ENCODE results near the gene NDEL1.

Gene NDEL1

DNA sequence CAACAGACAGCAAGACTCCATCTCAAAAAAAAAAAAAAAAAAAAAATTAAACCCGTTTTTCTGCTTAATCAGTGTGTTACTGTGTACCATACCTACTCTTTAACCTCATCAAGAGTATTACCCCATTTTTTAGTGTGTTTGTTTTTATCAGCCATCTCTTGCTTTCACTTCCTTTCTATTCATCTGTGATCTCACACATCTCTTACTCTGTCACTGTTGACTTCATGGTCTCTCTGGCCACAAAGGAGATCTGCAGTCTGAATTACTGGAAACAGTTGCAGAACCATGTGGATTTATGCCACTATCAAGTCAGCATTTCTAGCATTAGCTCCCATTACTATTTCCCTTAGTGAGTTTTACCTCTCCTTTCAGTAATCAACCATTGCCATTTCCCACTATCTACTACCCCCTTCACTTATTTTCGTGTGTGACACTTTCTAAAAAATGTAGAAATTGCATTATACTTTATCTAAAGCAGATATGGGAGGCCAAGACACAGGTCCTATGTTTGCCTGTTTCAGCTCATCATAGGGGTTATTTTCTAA lies 20.1 kb downstream of the NDEL1 start:
- no peak for DNase-seq (ENCODE audit: low read depth, low spot score)

DNA sequence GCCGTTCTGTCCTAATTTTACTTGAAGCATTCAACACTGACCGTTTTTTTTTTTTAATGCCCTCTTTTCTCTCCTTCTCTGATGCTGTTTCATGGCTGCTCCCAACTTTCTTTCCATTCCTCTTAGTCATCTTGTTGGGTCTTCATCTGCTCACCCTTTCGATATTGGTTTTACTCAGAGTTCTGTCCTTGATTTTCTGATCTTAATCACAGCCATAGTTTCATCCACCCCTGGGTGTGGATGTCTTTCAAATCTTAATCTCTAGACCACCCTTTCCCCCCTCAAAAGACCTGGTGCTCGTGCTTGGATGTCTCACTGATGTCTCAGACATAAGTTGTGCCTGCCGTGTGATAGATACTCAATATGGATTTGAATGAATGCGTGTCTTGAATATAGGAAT lies 22.4 kb downstream of the NDEL1 start:
- DNase-seq (ENCODE audit: low read depth, low spot score): no peak

DNA sequence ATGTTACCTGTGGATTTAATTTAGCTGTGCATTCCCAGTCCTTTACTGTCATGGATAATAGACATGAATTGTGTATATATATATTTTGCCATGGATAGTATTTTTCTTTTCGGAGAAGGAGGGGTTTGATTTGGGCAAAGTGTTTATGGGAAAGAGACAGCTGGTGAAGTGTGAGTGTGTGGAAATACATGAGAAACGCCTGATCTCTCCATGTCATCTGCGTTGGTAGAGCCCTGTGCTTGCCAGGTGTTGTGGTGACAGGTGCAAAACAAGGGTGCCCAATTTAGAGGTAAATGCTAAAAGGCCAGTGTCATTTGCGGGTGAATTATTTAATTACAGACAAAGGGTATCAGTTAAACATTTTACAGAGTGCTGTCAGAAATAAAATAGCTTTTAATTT lies 23.4 kb downstream of the NDEL1 start:
- DNase-seq (ENCODE audit: low read depth, low spot score): no peak

DNA sequence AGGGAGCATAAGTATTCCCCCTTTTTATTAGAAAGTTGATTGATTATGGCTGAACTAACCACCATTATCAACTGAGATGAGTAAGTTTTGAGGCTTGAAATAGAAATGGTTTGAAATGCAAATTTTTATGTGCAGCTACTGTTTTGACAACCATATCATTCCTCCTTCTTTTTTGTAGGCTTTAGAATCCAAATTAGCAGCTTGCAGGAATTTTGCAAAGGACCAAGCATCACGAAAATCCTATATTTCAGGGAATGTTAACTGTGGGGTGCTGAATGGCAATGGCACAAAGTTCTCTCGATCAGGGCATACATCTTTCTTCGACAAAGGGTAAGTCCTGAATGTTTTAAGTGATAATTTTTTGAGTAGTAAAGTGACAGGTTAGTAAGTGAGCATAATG lies 24.1 kb downstream of the NDEL1 start:
- DNase-seq (ENCODE audit: low read depth, low spot score): no peak

DNA sequence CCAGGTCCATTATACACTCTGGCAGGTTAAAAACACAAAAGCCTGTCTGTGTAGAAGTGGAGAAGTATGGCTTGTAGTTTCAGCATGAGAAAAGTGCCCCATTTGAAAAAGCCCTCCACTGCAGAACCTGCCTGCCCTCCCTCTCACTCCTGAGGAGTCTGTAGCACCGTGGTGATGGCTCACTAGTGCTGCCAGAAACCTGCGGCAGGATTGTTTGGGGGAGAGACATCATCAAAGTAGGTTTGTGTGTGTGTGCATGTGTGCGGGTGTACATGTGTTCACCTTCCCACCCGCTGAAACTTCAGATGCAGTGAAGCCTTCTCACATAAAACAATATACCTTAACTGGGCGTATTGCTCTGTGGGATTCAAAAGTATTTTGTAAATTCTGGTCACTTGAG lies 26.9 kb downstream of the NDEL1 start:
- no peak for DNase-seq (ENCODE audit: low read depth, low spot score)

DNA sequence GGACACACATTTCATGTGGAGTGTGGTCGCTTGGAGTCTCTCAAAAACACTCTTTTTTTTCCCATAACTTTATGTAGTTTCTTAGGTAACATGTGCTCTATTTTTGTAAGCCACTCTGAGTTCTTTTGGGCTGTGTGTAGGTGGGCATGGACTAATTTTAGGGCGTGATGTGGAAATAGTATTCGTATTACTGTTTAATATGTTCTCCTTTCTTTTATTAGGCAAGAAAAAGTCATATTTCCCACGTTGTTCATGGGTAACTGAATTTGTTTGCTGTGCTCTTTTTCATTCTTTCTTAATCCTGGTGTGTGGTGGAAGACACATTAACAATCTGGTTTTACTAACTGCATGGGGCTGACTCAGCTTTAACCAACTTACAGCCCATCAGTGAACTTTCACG lies 27.4 kb downstream of the NDEL1 start:
- no peak for DNase-seq (ENCODE audit: low read depth, low spot score)

DNA sequence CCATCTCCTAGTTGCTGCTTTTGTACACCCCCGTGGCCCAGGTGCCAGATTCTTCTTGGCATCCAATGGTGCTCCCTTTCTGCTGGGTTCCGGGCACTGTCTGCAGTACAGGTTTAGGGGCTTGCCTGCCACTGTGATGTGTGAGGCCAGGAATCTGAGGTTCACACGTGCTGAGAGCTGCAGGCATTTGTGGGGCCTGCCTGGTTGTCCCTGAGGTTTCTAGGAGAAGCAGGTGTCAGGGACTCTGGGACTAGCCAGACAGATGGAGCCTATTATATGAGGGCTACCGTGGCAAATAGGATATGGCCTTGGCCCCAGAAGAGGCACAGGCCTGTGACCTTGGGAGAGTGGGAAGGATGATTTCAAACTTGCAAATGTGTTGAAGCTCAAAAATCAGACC lies 29.3 kb downstream of the NDEL1 start:
- DNase-seq (ENCODE audit: low read depth, low spot score): no peak

DNA sequence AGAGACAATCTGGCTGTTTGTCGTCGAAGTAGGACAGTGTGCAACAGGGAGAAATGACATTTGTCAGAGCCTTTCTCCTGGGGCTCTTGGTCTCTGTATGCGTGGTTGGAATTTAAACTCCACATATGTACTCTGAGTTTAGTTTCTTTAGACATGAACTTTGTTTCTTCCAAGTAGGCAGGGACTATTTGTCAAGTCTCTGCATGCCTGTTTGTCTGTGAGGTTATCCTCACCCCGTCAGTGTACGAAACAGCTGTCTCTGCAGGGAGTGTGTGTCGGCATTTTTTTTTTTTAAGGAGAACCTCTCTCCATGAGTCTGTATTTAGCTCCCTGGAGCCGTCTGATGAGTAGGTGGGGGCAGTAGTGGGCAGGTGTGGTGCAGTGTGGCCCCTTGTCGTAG lies 29.7 kb downstream of the NDEL1 start:
- no peak for DNase-seq (ENCODE audit: low read depth, low spot score)

DNA sequence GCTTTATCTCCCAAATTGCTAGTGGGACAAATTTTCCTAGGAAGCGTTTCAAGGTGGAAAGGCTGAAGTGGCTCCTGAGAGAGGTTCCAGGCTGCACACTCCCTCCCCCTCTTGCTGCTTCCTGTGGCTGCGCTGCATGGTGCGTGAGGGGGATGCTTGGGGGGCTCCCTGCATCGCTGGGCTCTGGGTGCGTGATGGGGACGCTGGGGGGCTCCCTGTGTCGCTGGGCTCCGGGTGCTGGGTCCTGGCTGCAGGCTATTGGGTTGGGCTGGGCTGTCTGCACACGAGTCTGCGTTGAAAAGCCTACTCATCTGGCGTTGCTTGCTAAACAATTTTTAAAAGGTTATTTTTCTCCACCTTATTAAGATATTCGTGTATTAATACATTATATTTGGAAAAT lies 30.1 kb downstream of the NDEL1 start:
- no peak for DNase-seq (ENCODE audit: low read depth, low spot score)

DNA sequence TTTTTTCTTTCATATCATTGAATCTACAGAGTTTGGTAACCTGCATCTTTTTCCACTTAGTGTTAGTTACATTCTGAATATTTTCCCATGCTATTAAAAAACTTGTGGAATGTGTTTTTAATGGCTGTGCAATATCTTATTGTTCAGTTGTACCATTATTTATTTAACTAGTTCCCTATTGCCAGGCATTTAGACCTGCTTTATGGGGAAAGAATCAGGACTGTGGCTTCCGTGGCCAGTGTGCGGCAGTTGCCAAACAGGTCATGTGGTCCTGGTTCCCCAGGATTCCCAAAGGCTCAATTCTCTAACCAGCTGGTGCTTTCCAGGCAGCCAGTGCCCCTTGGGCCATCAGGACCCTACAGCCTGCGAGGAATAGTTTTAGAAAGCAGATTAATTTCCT lies 30.8 kb downstream of the NDEL1 start:
- no peak for DNase-seq (ENCODE audit: low read depth, low spot score)

DNA sequence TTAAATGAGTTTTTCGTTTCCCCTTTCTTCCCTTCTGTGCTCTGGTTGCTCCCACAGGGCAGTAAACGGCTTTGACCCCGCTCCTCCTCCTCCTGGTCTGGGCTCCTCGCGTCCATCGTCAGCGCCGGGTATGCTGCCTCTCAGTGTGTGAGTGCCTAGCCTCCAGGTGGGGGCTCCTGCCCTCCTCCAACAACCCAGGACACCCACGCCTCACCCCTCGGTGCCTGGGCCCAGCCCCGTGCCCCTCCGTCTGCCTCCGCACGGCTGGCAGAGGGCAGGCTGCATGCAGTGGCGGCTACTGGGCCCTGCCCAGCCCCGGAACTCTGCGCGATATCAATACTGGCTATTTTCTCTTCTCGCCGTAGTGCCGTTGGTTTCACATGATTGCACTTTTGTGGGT lies 31.2 kb downstream of the NDEL1 start:
- no peak for DNase-seq (ENCODE audit: low read depth, low spot score)

DNA sequence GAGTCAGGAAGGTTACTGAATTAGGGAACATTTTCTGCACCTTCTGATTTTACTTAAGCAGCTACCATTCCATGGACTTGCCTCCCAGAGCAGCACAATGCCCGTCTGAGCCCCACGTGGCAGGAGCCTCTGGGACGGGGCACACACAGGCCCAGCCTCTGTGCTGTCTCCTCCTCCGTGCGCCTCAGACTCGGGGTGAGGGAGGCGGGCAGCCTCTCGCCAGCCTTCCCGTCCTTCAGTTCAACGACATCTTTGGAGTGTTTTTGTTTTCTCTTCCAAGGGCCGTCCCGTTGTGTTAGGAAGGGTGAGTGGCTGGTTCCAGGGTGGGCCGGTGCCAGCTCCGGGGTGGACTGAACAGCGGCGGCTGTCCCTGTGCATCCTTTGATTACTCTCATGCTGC lies 31.8 kb downstream of the NDEL1 start:
- DNase-seq (ENCODE audit: low read depth, low spot score): no peak

DNA sequence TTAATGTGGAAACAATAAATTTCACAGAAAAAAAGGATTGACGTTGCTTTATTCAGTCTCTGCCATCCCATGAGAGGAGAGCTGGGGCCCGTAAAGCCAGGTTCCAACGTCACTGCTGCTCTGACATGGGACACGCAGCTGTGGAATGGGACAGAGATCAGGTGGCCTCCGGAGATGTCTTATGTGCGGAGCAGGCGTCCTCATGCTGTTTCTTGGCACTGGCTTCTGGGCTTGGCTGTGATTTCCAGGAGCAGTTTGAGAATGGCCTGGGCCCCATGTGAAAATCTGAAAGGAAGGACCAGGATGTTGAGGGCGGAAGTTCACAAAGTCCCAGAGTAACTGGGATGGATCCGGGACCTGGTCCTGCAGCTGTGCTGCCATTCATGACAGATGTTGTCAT lies 32.4 kb downstream of the NDEL1 start:
- no peak for DNase-seq (ENCODE audit: low read depth, low spot score)

DNA sequence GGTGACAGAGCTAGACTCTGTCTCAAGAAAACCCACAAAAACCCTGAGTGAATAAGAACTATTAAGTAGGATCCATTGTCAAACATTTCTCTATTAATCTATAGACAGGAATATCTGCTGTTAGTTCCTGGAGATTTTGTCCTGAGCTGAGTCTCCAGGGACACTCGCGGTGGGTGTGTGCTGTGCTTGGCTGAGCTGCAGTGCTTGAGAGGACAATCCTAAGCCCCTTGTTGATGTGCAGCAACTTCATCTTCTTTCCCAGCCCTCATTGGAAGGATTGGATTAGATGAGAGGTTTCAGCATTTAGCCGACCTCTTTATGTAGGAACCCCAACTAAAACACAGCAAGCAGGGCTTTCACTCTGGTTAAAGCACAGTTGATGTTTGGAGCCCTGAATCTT lies 33.3 kb downstream of the NDEL1 start:
- no peak for DNase-seq (ENCODE audit: low read depth, low spot score)

DNA sequence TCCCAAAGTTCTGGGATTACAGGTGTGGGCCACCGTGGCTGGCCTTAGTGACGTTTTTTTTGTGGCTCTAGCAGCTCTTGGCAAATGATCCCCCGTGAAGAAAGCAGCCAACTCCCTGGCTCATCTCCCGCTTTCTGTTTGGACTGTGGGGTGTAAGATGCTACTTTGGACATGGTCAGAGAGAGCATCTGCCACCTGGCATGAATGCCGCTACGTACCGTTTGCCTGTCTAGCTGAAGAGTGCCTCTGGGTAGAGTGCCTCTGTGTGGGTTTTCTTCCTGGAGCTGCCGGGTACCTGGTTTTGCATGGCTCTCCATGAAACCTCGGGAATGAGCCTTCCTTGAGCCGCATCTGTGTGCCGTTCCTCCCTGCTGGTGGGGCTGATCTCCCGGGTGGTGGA lies 34.3 kb downstream of the NDEL1 start:
- no peak for DNase-seq (ENCODE audit: low read depth, low spot score)

DNA sequence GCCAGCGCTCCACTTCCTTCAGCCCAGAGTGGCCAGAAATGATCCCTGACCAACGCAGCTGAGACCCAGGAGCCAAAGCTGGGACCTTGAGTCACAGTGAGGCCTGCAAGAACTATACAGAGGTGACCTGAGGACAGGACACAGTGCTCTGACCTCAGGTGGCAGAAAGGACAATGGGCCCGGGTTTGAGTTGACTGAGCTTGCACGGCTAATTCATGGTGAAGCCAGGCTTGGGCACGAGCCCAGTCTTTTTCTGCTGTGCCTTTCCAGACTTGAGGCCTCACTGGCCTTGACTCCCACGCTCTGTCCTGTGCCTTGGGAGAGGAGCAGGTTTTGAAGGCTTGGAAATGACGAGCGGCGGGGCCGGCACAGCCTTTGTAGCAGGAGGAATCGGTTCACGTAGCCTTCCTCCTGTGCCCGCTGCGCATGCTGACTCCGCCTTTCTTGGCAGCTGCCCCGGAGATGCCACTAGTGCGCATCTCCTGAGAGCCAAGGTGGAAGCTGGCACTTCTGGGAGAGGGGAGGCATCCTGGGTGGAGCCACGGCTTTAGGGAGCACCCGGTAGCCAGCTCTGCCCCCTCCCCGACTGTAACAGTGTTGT lies 34.9 kb downstream of the NDEL1 start:
- no peak for DNase-seq (ENCODE audit: low read depth, low spot score)

DNA sequence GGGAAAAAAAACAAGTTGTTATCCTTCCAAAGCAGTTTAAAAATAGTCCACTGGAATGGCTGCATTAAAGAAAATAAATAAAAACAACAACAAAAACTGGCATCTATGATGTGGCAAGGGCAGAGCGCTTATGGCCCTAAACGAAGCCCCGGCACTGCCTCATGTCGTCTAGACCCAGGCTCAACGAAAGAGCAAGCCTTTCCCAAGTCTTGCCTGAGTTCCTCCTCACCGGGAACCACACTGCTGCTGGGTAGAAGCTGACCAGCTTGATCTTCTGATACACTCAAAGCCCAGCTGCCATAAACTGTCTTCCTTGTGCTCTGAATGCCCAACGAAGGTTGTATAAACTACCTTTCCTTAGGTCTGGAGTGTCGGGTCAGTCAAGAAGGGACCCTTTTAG lies 37.0 kb downstream of the NDEL1 start:
- no peak for DNase-seq (ENCODE audit: low read depth, low spot score)

DNA sequence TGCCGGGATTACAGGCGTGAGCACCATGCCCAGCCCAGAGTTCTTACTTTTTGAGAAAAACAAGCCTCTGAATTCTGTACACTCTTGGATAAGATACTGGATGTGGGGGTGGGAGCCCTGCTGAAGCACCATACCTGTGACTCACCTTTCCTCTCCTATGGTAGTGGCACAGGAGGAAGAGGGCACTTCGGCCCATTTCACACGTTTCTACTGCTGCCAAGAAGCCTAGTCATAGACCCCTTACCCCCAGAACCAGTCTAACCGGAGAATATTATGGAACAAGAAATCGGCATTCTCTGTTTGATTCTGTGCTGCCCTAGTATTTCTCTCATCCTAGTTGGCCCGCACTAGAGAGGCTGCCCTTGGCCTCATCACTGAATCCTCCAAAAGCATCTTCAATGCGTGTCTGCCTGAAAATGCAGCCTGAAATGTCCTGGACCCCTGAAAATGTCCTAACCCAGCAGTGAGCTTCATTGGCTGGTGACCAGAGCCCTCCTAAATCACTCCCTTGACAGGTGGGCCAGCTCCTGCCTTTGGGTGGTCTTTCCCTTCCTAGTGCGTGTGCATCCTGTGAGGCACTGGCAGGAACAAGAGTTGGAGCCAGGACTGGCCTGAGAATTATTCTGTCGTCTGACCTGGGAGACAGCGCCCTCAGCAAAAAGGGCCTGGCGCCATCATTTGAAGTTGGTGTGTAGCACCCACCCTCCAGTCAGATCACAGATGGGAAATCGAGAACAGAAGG lies 37.9 kb downstream of the NDEL1 start:
- no peak for DNase-seq (ENCODE audit: low read depth, low spot score)

DNA sequence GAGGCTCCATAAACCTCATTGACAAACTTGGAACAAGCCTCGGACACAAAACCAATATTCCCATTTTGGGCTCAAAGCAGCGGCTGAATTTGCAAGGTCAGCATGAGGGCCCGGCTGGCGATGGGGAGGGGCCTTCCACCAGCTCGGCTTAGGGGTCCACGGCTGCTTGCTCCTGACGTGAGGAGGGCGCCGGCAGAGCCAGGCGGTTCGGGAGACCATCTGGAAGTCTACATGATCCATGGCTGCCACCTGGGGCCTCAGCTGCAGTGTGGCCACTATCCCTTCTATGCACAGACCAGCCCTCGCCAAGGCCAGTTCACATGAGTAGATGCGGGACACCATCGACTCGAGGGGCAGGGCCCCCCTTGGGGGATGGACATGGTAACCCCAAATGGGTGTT lies 39.1 kb downstream of the NDEL1 start:
- no peak for DNase-seq (ENCODE audit: low read depth, low spot score)

DNA sequence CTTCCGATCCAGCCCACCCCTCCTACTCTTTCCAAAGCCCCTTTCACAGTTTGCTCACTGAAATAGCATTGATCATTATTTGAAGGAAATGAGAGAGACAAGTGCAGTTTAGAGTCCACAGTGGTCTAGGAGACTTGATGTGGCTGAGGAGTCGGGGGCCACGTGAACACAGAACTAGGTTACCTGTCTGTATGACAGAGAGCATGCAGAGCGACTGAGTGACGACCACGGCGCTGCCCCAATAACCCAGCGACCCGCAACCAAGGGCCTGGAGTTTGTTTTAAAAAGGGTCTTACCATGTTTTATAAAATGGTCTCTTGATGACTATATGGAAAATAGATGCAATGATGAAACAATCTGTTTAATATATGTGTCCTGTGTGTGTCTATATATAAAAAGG lies 39.5 kb downstream of the NDEL1 start:
- DNase-seq (ENCODE audit: low read depth, low spot score): no peak

DNA sequence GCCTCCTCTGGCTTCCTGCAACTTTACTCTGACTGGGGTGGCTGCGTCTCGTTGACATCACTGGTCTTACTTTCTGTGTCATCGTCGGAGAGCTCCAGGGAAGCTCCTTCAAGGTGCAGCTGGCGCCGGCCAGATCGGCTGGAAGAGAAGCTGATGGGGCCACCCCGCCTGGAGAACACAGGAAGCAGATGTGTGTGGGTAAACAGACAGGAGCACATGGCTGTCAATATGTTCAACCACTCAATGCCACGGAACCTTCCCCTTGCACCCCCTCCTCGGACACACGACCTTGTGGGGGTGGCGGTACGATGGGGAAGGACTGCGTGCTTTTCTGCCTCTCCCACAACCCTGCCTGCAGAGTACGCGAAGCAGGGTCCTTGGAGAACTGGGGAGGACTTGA lies 40.1 kb downstream of the NDEL1 start:
- DNase-seq (ENCODE audit: low read depth, low spot score): no peak

DNA sequence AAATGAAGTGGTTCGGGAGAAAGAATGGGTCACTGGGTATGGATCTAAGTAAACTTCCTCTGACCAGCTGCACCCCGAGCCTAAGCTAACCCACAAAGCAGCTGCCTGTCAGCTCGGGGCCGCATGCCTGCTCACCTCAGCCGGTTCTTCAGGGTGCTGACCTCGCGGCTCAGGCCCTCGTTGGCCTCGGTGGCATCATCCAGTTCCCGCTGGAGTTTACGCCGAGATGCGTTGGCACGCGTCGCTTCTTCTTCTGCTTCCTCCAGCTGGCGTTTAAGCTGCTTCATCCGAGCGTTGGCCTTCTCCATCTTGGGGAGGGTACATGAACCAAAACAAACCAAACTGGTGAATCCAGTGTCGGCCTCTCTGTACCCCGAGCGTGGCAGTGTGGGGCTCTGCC lies 41.1 kb downstream of the NDEL1 start:
- DNase-seq (ENCODE audit: low read depth, low spot score): no peak

DNA sequence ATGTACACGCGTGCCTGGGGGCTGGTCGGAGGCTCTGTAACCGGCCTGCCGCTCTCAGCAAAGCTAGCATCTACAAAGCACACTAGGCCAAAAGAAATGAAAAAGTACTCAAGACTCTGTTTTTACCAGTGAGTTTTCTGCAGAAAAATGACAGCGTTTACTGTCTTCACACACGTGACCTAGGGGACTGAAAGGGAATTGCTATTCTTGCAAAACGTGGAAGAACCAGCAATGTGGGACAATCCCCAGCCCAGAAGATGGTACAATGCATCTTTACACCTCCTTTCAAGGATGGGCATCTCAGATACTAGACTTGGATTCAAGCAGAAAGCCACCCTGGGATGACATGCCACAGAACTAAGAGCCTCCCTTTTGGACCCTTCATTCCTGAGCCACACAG lies 41.5 kb downstream of the NDEL1 start:
- no peak for DNase-seq (ENCODE audit: low read depth, low spot score)
